PC-3 (cell line): ENCODE data around the gene PCDH1. TPM values are rescaled to one million over a fixed set of nuclear protein-coding genes. Genes with fewer than 3 reads are reported as not detected.
A peak's percentile ranks its signal among the peaks of the same experiment; 100 is the strongest.

ENCODE experiments used
- ATAC-seq: fragments of 200-7000 bp; cut with Tn5 transposase; 2 replicates; pipeline ENCODE4 v1.9.1; 2020; ENCODE audit warnings: mild to moderate bottlenecking, moderate library complexity
- BruUV-seq: library from RNA; stranded (reverse); fragments of 400-500 nt; replicated peaks from 2 replicates; lab custom pipeline; 2021; lab: Mats Ljungman, UMichigan
- CTCF ChIA-PET: fragments of 300-600 bp; sonication (Branson Sonifier 250); formaldehyde crosslinking; loops from one replicate; lab custom pipeline; 2022; ENCODE audit warnings: antibody characterized with exemption; lab: Charles Lee
- POLR2A ChIA-PET: fragments of 300-600 bp; sonication (Branson Sonifier 250); formaldehyde crosslinking; loops from one replicate; lab custom pipeline; 2022; ENCODE audit warnings: antibody characterized with exemption; ENCODE audit not compliant: unreplicated experiment; lab: Charles Lee
- DNase-seq: peaks from one replicate; pipeline ENCODE4 v3.0.0-alpha.2; 2015
- H2AFZ ChIP-seq: fragments of 300-600 bp; sonication (generic); 2 replicates; pipeline ENCODE4 v1.6.0; 2016; ENCODE audit warnings: antibody characterized with exemption, low read length
- H3F3A ChIP-seq: fragments of 300-600 bp; sonication (generic); one replicate; pipeline ENCODE4 v1.6.0; 2017; ENCODE audit warnings: antibody characterized with exemption, low read length, control low read depth, mild to moderate bottlenecking; ENCODE audit not compliant: unreplicated experiment
- H3K27ac ChIP-seq: fragments of 300-600 bp; sonication (generic); 2 replicates; pipeline ENCODE4 v1.5.1; 2016; ENCODE audit warnings: mild to moderate bottlenecking, low read length
- H3K27me3 ChIP-seq: fragments of 300-600 bp; sonication (generic); 2 replicates; pipeline ENCODE4 v1.6.1; 2016; ENCODE audit warnings: low read length, mixed read lengths
- H3K36me3 ChIP-seq: fragments of 300-600 bp; sonication (generic); 2 replicates; pipeline ENCODE4 v1.6.1; 2016; ENCODE audit warnings: low read depth, mixed run types, low read length, mixed read lengths
- H3K4me1 ChIP-seq: fragments of 300-600 bp; sonication (generic); 2 replicates; pipeline ENCODE4 v1.5.1; 2016; ENCODE audit warnings: low read length; ENCODE audit not compliant: insufficient read depth
- H3K4me2 ChIP-seq: fragments of 300-600 bp; sonication (generic); 2 replicates; pipeline ENCODE4 v1.6.0; 2016; ENCODE audit warnings: low read length
- H3K4me3 ChIP-seq: fragments of 300-600 bp; sonication (generic); 2 replicates; pipeline ENCODE4 v1.5.1; 2016; ENCODE audit warnings: mild to moderate bottlenecking, low read length, mixed read lengths
- H3K79me2 ChIP-seq: fragments of 300-600 bp; sonication (generic); 2 replicates; pipeline ENCODE4 v1.6.1; 2017; ENCODE audit warnings: low read length, mixed read lengths
- H3K9ac ChIP-seq: fragments of 300-600 bp; sonication (generic); 2 replicates; pipeline ENCODE4 v1.6.0; 2016; ENCODE audit warnings: mild to moderate bottlenecking, low read length
- H3K9me2 ChIP-seq: fragments of 300-600 bp; sonication (generic); replicated peaks from 2 replicates; pipeline ENCODE4 v1.6.1; 2016; ENCODE audit warnings: mixed run types, low read length, mixed read lengths
- H3K9me3 ChIP-seq: fragments of 300-600 bp; sonication (generic); 2 replicates; pipeline ENCODE4 v1.6.1; 2016; ENCODE audit warnings: low read length, mixed read lengths
- H4K20me1 ChIP-seq: fragments of 300-600 bp; sonication (generic); 2 replicates; pipeline ENCODE4 v1.6.1; 2016; ENCODE audit warnings: low read length, mixed read lengths
- CTCF ChIP-seq: fragments of 300-600 bp; sonication (generic); conservative IDR thresholded peaks from 2 replicates; pipeline ENCODE4 v1.5.1; 2017; ENCODE audit warnings: antibody characterized with exemption, low read depth, mild to moderate bottlenecking, low read length
- EZH2 ChIP-seq: fragments of 300-600 bp; sonication (generic); IDR thresholded peaks from one replicate; pipeline ENCODE4 v1.6.1; 2017; ENCODE audit warnings: antibody characterized with exemption, mild to moderate bottlenecking, low read length; ENCODE audit not compliant: unreplicated experiment
- EZH2phosphoT487 ChIP-seq: fragments of 300-600 bp; sonication (generic); IDR thresholded peaks from 2 replicates; pipeline ENCODE4 v1.6.1; 2018; ENCODE audit warnings: mild to moderate bottlenecking, antibody characterized with exemption, low read length, borderline replicate concordance
- intact Hi-C: fragments of 100-400 bp; cut with micrococcal nuclease; formaldehyde crosslinking; loops from 2 replicates; pipeline ENCODE4 v1.9.0; 2023
- total RNA-seq: library from RNA; depleted of rRNA; stranded (reverse); fragments of >200 nt; gene quantifications from 2 replicates; pipeline ENCODE4 v1.2.3, GENCODE V29; 2014

Gene PCDH1
- total RNA-seq, 1 experiment from 2014 or later, result 55.8 TPM

- POLR2A ChIA-PET, result interaction anchor here (0.6 to 1.3 kb wide), 2 partner anchors 27 to 39 kb away, joined by 5 to 8 read pairs; partner anchors contain the start of gene PCDH1
Observed at GRCh38 chr5:141850786-141851185, 27.4 kb downstream of the PCDH1 start.

GRCh38 chr5:141850244-141850768 lies 27.9 kb downstream of the PCDH1 start:
- H4K20me1 ChIP-seq, result no peaks in the 10 kb centered on the region
- TF ChIP-seq CTCF (no peak), EZH2 (no peak), EZH2phosphoT487 (no peak)
- no peaks in the 10 kb centered on the region for H3K27me3 ChIP-seq
- H3K4me3 ChIP-seq, result peak overlapping the region; percentile 72
- H3K4me1 ChIP-seq, result peaks cover 21% of the 10 kb centered on the region
- BruUV-seq, result no TSS peak
- H3K27ac ChIP-seq, result peak overlapping the region; percentile 100
- ChIA-PET CTCF (no interaction called here), POLR2A (interaction anchor here (0.6 to 1.3 kb wide), 2 partner anchors 28 to 40 kb away, joined by 5 to 8 read pairs; partner anchors contain the start of gene PCDH1)
- intact Hi-C loops, result no loop called here
- peak; percentile 5 for ATAC-seq
- peak overlapping the region; percentile 97 for H3K4me2 ChIP-seq
- DNase-seq, result peak; percentile 16
- H3K79me2 ChIP-seq, result no peaks in the 10 kb centered on the region
- no peaks in the 10 kb centered on the region for H3K36me3 ChIP-seq
- peak overlapping the region; percentile 74 for H2AFZ ChIP-seq
- no peaks in the 10 kb centered on the region for H3K9me3 ChIP-seq
- H3K9me2 ChIP-seq, result no peaks in the 10 kb centered on the region
- peak overlapping the region; percentile 96 for H3K9ac ChIP-seq
- H3F3A ChIP-seq, result no peaks in the 10 kb centered on the region

More at GRCh38 chr5:141850786-141851185, 27.4 kb downstream of the PCDH1 start:
- CTCF ChIA-PET, result no interaction called here
- Histone ChIP-seq H3K27ac (no peak overlapping the region), H3K27me3 (no peaks in the 10 kb centered on the region), H3K9ac (no peak overlapping the region), H3K4me2 (0 out of 2 replicates have a peak overlapping the region, but pooled peaks have one; percentile 25), H2AFZ (no peak overlapping the region), H3K36me3 (no peaks in the 10 kb centered on the region), H3K79me2 (no peaks in the 10 kb centered on the region), H4K20me1 (no peaks in the 10 kb centered on the region), H3K4me3 (no peak overlapping the region), H3K9me3 (no peaks in the 10 kb centered on the region), H3K9me2 (no peaks in the 10 kb centered on the region), H3K4me1 (peaks cover 20% of the 10 kb centered on the region), H3F3A (no peaks in the 10 kb centered on the region)
- no peak for ATAC-seq
- BruUV-seq, result no TSS peak
- DNase-seq, result no peak
- intact Hi-C loops, result no loop called here
- TF ChIP-seq CTCF (no peak), EZH2 (no peak), EZH2phosphoT487 (no peak)
